Astrocyte (in vitro differentiated cells and primary cell): ENCODE data around the gene TRIM4. TPM values are rescaled to one million over a fixed set of nuclear protein-coding genes. Genes with fewer than 3 reads are reported as not detected.
"Not testable (repeated sequence)": the region's sequence is repeated elsewhere in the genome, so short reads cannot be mapped to it uniquely, and the experiment has no call there.

Experiments
- DNase-seq: peaks from one replicate; pipeline ENCODE4 v3.0.0-alpha.2; 2010; ENCODE audit warnings: low read depth
- FAIRE-seq: peaks from 2 replicates; lab custom pipeline; 2011; peaks lifted over from hg19 to GRCh38; lab: Jason Lieb, UNC
- H2AFZ ChIP-seq: 2 replicates; pipeline ENCODE4 v1.6.0; 2012; ENCODE audit warnings: low read depth, low read length, inconsistent platforms
- H3K27ac ChIP-seq: 2 replicates; pipeline ENCODE4 v1.5.1; 2011; ENCODE audit warnings: low read depth, low read length, inconsistent platforms
- H3K27me3 ChIP-seq: 2 replicates; pipeline ENCODE4 v1.6.0; 2011; ENCODE audit warnings: low read length, inconsistent platforms; ENCODE audit not compliant: insufficient read depth
- H3K36me3 ChIP-seq: 2 replicates; pipeline ENCODE4 v1.5.1; 2011; ENCODE audit warnings: low read length, inconsistent platforms; ENCODE audit not compliant: insufficient read depth
- H3K4me1 ChIP-seq: 2 replicates; pipeline ENCODE4 v1.5.1; 2011; ENCODE audit warnings: low read length, inconsistent platforms; ENCODE audit not compliant: insufficient read depth
- H3K4me2 ChIP-seq: 2 replicates; pipeline ENCODE4 v1.6.0; 2012; ENCODE audit warnings: low read length, inconsistent platforms
- H3K4me3 ChIP-seq: 2 replicates; pipeline ENCODE4 v1.5.1; 2011; ENCODE audit warnings: low read depth, mild to moderate bottlenecking, low read length, inconsistent platforms; ENCODE audit not compliant: insufficient read depth
- H3K79me2 ChIP-seq: 2 replicates; pipeline ENCODE4 v1.6.0; 2012; ENCODE audit warnings: mild to moderate bottlenecking, low read length, inconsistent platforms; ENCODE audit not compliant: insufficient read depth
- H3K9ac ChIP-seq: 2 replicates; pipeline ENCODE4 v1.6.0; 2012; ENCODE audit warnings: mild to moderate bottlenecking, low read length, inconsistent platforms
- H3K9me3 ChIP-seq: 2 replicates; pipeline ENCODE4 v1.5.1; 2012; ENCODE audit warnings: low read depth, mild to moderate bottlenecking, low read length, inconsistent platforms; ENCODE audit not compliant: insufficient read depth
- H4K20me1 ChIP-seq: 2 replicates; pipeline ENCODE4 v1.6.0; 2012; ENCODE audit warnings: low read length, inconsistent platforms; ENCODE audit not compliant: insufficient read depth
- H3K27ac Mint-ChIP-seq: one replicate; pipeline ENCODE4 v1.8.0; 2021; ENCODE audit warnings: mild to moderate bottlenecking, mixed read lengths; ENCODE audit not compliant: unreplicated experiment
- H3K27me3 Mint-ChIP-seq: one replicate; pipeline ENCODE4 v1.8.0; 2021; ENCODE audit warnings: low read depth, mixed read lengths; ENCODE audit not compliant: unreplicated experiment
- H3K36me3 Mint-ChIP-seq: one replicate; pipeline ENCODE4 v1.8.0; 2021; ENCODE audit warnings: low read depth, mixed read lengths; ENCODE audit not compliant: unreplicated experiment
- H3K4me1 Mint-ChIP-seq: one replicate; pipeline ENCODE4 v1.8.0; 2021; ENCODE audit warnings: low read depth, mixed read lengths; ENCODE audit not compliant: unreplicated experiment
- H3K4me3 Mint-ChIP-seq: one replicate; pipeline ENCODE4 v1.8.0; 2021; ENCODE audit warnings: mild to moderate bottlenecking, moderate library complexity, mixed read lengths; ENCODE audit not compliant: unreplicated experiment
- H3K9me3 Mint-ChIP-seq: one replicate; pipeline ENCODE4 v1.8.0; 2021; ENCODE audit warnings: mild to moderate bottlenecking, mixed read lengths; ENCODE audit not compliant: unreplicated experiment
- EZH2 ChIP-seq: IDR thresholded peaks from 2 replicates; pipeline ENCODE4 v1.6.1; 2012; ENCODE audit warnings: mild to moderate bottlenecking, low read length, inconsistent platforms; ENCODE audit not compliant: insufficient read depth
- total RNA-seq: library from RNA; stranded (reverse); gene quantifications from 2 replicates; pipeline ENCODE4 v1.2.1, GENCODE V29; 2021
- TF ChIP-seq, protein P1 (sequence below): IDR thresholded peaks from 2 replicates; pipeline ENCODE4 v1.5.1; 2011; ENCODE audit warnings: low read depth, mild to moderate bottlenecking, inconsistent platforms, low read length, moderate library complexity; ENCODE audit not compliant: insufficient read depth

The TRIM4 gene
- total RNA-seq, 1 donor from 2014 or later, result 4.6 TPM

DNA sequence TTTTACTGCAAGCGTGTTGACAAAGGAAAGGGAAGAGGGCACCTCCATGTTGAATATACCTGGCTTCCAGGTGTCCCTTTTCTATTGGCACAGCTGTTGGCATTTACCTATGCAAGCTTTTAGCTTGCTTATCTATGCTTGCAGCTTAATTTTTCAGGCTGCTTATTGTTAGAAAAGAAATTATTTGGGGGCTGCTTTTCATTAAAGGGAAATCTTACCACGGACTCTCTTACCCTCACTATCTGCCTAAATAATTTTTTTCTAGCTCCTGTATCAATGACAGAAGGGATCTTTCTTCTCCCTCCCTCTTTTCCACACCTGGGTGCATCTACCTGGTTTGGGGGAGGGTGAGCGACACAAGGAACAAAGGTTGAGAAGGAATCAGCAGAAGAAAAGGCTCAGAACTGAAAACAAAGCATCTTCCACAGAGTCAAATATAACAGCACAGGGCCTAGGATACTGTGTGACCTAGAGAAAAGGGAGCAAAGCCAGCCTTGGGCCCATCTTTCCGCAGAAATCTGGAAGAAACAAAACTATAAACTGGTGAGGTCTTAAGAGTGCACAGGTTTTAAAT lies 25.3 kb upstream of the TRIM4 start:
- peaks cover 5% of the 10 kb centered on the region for H3K27me3 ChIP-seq
- H3K9ac ChIP-seq, result no peak overlapping the region
- H4K20me1 ChIP-seq, result no peaks in the 10 kb centered on the region
- FAIRE-seq (no peak), DNase-seq (no peak)
- no peak overlapping the region for H3K27ac ChIP-seq
- Mint-ChIP-seq H3K27ac (no peak overlapping the region), H3K9me3 (peaks cover 4% of the 10 kb centered on the region), H3K27me3 (peaks cover 2% of the 10 kb centered on the region), H3K36me3 (no peaks in the 10 kb centered on the region), H3K4me1 (no peaks in the 10 kb centered on the region), H3K4me3 (no peak overlapping the region)
- H3K4me1 ChIP-seq, result no peaks in the 10 kb centered on the region
- no peaks in the 10 kb centered on the region for H3K9me3 ChIP-seq
- no peak overlapping the region for H2AFZ ChIP-seq
- TF ChIP-seq, protein P1, sequence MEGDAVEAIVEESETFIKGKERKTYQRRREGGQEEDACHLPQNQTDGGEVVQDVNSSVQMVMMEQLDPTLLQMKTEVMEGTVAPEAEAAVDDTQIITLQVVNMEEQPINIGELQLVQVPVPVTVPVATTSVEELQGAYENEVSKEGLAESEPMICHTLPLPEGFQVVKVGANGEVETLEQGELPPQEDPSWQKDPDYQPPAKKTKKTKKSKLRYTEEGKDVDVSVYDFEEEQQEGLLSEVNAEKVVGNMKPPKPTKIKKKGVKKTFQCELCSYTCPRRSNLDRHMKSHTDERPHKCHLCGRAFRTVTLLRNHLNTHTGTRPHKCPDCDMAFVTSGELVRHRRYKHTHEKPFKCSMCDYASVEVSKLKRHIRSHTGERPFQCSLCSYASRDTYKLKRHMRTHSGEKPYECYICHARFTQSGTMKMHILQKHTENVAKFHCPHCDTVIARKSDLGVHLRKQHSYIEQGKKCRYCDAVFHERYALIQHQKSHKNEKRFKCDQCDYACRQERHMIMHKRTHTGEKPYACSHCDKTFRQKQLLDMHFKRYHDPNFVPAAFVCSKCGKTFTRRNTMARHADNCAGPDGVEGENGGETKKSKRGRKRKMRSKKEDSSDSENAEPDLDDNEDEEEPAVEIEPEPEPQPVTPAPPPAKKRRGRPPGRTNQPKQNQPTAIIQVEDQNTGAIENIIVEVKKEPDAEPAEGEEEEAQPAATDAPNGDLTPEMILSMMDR, result no peak
- no peak for TF ChIP-seq EZH2
- H3K4me3 ChIP-seq, result no peak overlapping the region
- H3K36me3 ChIP-seq, result no peaks in the 10 kb centered on the region
- no peak overlapping the region for H3K4me2 ChIP-seq
- no peaks in the 10 kb centered on the region for H3K79me2 ChIP-seq

DNA sequence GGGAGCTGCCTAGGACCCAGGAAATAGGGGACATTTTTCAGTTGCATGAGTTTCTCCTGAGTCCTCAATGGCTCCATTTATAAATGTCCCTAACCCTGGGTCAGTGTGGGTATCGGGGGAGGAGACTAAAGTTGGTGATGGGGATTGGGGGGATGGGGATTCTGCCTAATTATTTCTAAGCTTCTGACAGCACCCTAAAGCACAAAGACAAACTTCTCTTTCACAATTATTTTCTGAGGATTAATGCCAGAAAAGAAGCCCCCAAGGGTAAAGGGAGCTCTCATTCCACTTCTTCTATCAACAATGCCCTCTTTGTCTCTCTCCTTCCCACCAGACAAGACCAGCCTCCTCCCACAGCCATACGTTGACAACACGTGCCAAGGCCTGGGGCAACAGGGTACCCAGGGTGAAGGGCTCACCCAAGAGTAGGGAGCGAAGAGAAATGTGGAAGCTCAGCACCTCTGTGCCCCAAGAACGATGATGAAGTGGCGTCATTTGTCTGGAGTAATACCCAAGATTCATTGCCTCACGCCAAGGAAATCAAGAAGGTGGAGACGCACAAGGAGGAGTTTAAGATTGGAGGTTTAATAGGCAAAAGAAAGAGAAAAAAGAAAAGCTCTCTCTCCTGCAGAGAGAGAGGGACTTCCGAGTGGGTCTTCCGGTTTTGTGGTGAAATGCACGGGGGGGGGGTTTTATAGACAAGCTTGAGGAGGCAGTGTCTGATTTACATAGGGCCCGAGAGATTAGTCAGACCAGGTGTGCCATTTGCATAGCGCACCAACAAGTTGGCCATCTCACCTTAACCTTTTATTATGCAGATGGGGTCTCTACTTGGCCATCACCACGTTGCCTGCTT lies 24.5 kb upstream of the TRIM4 start:
- Histone ChIP-seq H4K20me1 (no peaks in the 10 kb centered on the region), H3K4me2 (no peak overlapping the region), H2AFZ (no peak overlapping the region), H3K27me3 (peaks cover 5% of the 10 kb centered on the region), H3K79me2 (no peaks in the 10 kb centered on the region), H3K4me3 (no peak overlapping the region), H3K27ac (no peak overlapping the region), H3K9me3 (peaks cover 2% of the 10 kb centered on the region), H3K4me1 (no peaks in the 10 kb centered on the region), H3K9ac (no peak overlapping the region), H3K36me3 (no peaks in the 10 kb centered on the region)
- Mint-ChIP-seq H3K4me1 (no peaks in the 10 kb centered on the region), H3K4me3 (no peak overlapping the region), H3K36me3 (no peaks in the 10 kb centered on the region), H3K9me3 (peaks cover 6% of the 10 kb centered on the region), H3K27ac (no peak overlapping the region), H3K27me3 (peaks cover 2% of the 10 kb centered on the region)
- TF ChIP-seq EZH2, result no peak
- TF ChIP-seq, protein P1, result no peak
- FAIRE-seq (no peak), DNase-seq (no peak)

DNA sequence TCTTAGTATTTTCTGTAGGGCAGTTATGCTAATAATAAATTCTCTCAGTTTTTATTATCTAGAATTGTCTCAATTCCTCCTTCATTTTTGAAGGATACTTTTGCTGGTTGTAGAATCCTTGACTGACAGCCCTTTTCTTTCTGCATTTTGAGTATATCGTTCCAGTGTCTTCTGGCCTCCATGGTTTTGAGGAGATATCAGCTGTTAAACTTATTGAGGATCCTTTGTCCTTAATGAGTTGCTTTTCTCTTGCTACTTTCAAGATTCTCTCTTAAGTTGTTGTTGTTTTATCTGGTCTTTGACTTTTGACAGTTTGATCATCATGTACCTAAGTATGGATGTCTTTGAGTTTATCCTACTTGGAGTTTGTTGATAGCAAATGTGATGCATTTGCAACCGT lies 19.0 kb upstream of the TRIM4 start:
- H3K36me3 Mint-ChIP-seq, result peaks cover 3% of the 10 kb centered on the region
- no peak overlapping the region for H3K9ac ChIP-seq
- H3K4me3 ChIP-seq, result no peak overlapping the region
- no peak overlapping the region for H3K27ac ChIP-seq
- no peak overlapping the region for H3K4me3 Mint-ChIP-seq
- peaks cover 10% of the 10 kb centered on the region for H3K27me3 Mint-ChIP-seq
- no peaks in the 10 kb centered on the region for H3K79me2 ChIP-seq
- H4K20me1 ChIP-seq, result no peaks in the 10 kb centered on the region
- H3K27me3 ChIP-seq, result peaks cover under 1% of the 10 kb centered on the region
- no peak for TF ChIP-seq EZH2
- TF ChIP-seq, protein P1, result no peak
- no peaks in the 10 kb centered on the region for H3K4me1 Mint-ChIP-seq
- FAIRE-seq (no peak), DNase-seq (no peak)
- no peak overlapping the region for H3K4me2 ChIP-seq
- no peaks in the 10 kb centered on the region for H3K4me1 ChIP-seq
- H3K36me3 ChIP-seq, result no peaks in the 10 kb centered on the region
- no peak overlapping the region for H2AFZ ChIP-seq
- peaks cover 6% of the 10 kb centered on the region for H3K9me3 Mint-ChIP-seq
- H3K27ac Mint-ChIP-seq, result no peak overlapping the region
- peaks cover 5% of the 10 kb centered on the region for H3K9me3 ChIP-seq

DNA sequence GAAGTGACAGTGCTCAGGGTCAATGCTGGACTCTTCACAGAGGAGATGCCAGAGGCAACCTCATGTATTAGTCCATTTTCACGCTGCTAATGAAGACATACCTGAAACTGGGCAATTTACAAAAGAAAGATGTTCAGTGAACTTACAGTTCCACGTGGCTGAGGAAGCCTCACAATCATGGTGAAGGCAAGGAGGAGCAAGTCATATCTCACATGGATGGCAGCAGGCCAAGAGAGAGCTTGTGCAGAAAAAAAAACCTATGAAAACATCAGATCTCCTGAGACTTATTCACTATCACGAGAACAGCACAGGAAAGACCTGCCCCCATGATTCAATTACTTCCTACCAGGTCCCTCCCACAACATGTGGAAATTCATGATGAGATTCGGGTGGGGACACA lies 15.7 kb upstream of the TRIM4 start:
- H3K27ac Mint-ChIP-seq, H3K4me2 ChIP-seq, H4K20me1 ChIP-seq, DNase-seq, H3K27me3 ChIP-seq, H3K9me3 Mint-ChIP-seq, H3K79me2 ChIP-seq, H3K4me1 ChIP-seq, H3K4me1 Mint-ChIP-seq, H2AFZ ChIP-seq, H3K9me3 ChIP-seq, FAIRE-seq, H3K4me3 Mint-ChIP-seq, H3K4me3 ChIP-seq, H3K27ac ChIP-seq, H3K9ac ChIP-seq, H3K36me3 ChIP-seq, H3K36me3 Mint-ChIP-seq: not testable (repeated sequence)
- H3K27me3 Mint-ChIP-seq, result peaks cover 14% of the 10 kb centered on the region
